OCI-LY3 (cell line): Measurements from ENCODE around the gene PSAPL1.

Source experiments
- EZH2phosphoT487 ChIP-seq: fragments of 200-600 bp; shearing (Covaris generic); IDR thresholded peaks from 2 replicates; pipeline ENCODE4 v1.6.1; 2018; ENCODE audit warnings: antibody characterized with exemption, mixed run types, low read depth
- TF ChIP-seq, protein P1 (sequence below): fragments of 200-600, 300-600 bp; sonication (generic); IDR thresholded peaks from 2 replicates; pipeline ENCODE4 v1.5.1; 2014; ENCODE audit warnings: antibody characterized with exemption, low read length, low read depth

DNA sequence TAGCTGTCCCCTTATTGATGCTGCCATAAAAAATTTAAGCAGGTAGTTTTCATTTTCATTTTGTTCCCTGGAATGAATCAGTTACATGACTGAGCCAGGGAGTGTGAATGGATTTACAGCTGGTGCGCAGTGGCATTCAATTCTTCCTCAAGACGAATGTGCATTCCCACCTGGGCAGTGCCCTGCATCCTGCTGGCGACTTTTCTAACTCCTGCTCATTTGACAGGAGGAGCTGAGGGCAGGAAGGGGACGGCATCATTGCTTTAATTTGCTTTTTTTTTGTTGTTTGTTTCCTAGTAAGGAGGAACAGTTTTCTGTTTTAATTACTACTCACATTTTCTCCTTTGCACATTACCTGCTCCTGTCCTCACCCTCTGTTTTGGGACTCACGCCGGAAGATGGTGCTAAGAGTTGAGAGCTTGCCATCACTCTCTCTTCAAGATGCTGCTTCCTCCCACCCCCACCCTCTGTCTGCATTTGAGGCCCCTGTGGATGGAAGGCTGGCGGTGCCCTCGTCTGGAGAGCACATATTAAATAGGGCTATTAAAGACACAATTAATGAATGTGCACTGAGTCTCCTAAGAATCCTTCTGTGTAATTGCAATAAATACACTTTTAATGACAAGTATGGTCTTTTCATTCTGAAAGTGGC, 35.8 kb downstream of the PSAPL1 start:
- TF ChIP-seq, protein P1, sequence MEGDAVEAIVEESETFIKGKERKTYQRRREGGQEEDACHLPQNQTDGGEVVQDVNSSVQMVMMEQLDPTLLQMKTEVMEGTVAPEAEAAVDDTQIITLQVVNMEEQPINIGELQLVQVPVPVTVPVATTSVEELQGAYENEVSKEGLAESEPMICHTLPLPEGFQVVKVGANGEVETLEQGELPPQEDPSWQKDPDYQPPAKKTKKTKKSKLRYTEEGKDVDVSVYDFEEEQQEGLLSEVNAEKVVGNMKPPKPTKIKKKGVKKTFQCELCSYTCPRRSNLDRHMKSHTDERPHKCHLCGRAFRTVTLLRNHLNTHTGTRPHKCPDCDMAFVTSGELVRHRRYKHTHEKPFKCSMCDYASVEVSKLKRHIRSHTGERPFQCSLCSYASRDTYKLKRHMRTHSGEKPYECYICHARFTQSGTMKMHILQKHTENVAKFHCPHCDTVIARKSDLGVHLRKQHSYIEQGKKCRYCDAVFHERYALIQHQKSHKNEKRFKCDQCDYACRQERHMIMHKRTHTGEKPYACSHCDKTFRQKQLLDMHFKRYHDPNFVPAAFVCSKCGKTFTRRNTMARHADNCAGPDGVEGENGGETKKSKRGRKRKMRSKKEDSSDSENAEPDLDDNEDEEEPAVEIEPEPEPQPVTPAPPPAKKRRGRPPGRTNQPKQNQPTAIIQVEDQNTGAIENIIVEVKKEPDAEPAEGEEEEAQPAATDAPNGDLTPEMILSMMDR, result no peak
- no peak for TF ChIP-seq EZH2phosphoT487
